Activated CD4-positive, alpha-beta T cell treated with anti-CD3 and anti-CD28 coated beads, Interleukin-2, amount 50 U/mL, for 1 hour (primary cell): ENCODE measurements around the gene PPP2CA.
A peak's percentile ranks its signal among the peaks of the same experiment; 100 is the strongest.
"Not testable (repeated sequence)": the region's sequence is repeated elsewhere in the genome, so short reads cannot be mapped to it uniquely, and the experiment has no call there.

Experiments used
- DNase-seq: peaks from one replicate; pipeline ENCODE4 v3.0.0-alpha.2; 2020

PPP2CA gene

DNA sequence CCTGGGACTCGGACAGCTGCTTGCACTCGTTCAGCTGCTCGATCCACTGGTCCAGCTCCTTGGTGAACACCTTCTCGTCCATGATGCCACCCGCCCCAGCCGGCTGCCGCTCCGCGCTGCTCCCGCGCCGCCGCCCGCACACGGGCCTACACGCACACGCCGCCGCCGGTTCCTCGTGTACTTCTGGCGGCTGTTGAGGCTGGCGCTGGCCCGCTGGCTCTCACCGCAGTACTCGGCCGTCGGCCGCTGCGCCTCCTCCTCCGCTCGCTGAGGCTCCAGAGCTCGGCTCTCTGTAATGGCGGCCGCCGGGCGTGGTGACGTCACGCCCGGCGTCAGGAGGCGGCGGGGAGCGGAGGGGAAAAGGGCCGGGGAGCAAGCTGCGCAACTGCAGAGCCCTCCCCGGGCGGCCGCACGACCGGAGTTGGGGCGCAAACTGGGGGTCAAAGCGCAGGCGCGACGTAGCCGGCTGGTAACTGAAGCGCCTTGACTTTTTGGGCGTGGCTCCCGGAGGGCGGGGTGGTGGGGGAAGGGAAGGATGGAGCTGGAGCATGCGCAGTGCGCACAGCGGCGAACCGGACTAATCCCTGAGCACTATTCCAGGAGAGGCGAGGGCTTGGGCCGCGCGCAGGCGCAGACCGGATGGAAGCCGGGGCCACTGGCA, at the start of gene PPP2CA:
PPP2CA (minus strand) TSS at position 294 of the 661 bp plus-strand sequence; CDS start at position 82, 212 bp downstream.
- peak; percentile 99 for DNase-seq

DNA sequence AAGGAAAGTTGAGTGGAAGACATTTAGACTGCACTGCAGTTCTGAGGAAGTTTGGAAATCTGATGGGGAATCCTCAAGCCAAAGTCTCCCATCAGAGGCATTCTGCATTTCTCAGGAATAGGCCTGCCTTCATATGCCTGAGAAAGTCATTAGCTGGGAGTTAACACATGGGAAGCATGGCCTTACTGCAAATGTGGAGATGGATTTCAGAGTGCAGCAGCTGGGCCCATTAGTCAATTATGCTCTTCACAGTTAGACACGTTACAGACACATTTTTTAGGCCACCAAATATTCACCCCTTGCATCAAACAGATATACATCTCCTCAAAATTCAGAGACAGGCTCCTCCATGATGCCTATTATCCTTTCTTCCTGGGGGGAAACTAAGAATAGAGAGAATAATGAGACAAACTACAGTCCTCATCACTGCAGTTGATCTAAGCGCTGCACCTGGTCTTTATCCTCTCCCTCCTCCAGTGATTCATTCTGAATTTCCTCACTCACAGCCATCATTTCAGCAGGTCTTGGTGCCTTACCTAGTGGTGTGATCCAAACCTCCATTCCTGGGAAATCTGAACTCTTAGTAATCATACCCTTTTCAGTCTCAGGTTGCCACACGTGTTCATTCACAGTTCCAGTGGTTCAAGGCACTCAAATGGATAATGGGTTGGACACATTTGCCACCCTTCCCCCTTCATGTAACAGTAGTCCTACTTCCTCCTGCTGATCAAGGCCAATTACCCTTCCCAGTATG, 47.9 kb upstream of the PPP2CA start:
- no peak for DNase-seq

DNA sequence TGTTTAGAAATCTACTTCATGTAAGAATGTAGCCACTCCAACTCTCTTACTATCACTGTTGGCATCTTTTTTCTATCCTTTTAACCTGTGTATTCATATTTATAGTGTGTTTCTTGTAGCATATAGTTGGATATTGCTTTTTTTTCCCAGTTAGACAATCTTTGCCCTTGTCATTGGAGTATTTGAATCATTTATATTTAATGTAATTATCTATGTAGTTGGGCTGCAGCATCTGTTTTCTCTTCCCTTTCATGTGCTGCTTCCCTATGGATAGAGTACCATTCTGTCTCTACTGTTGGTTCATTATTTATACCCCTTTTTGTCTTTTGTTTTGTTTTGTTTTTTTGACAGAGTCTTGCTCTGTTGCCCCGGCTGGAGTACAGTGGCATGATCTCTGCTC, 45.2 kb upstream of the PPP2CA start:
- DNase-seq = no peak

GRCh38 chr5:134268919-134269318, 43.0 kb upstream of the PPP2CA start:
- no peak for DNase-seq

DNA sequence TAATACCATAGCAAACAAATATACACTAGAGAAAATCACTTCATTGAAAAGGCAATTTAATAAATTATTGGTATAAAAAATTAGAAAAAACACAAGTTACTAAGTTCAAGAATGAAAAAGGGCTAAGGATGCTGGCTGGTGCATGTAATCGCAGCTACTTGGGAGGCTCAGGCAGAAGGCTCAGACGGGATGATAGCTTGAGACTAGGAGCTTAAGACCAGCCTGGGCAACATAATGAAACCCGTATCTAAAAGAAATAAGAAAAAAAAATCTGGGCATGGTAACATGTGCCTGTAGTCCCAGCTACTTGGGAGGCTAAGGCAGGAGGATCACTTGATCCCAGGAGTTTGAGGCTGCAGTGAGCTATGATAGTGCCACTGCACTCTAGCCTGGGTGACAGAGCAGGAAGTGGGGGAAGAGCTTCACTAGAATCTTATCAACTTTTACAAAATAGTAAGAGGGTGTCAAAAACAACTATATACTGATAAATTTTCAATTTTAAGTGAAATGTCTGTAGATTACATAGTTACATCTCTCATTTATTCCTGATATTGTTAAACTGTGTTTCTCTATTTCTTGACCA, 42.2 kb upstream of the PPP2CA start:
- no peak for DNase-seq

DNA sequence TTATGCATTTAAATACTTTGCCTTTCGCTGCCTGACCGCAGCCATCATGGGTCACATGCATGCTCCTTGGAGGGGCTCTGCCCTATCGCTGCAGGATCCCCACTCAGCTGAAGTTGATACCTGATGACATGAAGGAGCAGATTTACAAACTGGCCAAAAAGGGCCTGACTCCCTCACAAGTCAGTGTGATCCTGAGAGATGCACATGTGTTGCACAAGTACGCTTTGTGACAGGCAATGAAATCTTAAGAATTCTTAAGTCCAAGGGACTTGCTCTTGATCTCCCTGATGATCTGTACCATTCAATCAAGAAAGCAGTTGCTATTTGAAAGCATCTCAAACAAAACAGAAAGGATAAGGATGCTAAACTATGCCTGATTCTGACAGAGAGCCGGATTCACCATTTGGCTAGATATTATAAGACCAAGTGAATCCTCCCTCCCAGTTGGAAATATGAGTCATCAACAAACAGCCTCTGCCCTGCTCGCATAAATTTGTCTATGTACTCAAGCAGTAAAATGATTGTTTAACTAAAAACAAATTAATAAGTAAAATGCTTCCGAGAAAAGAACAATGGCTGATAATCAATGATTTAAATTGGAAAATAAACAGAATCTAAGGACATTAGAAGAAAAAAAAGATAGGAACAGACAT, 41.6 kb upstream of the PPP2CA start:
- no peak for DNase-seq

GRCh38 chr5:134263801-134264200, 37.9 kb upstream of the PPP2CA start:
- no peak for DNase-seq

GRCh38 chr5:134262629-134263028, 36.8 kb upstream of the PPP2CA start:
- not testable (repeated sequence) for DNase-seq

DNA sequence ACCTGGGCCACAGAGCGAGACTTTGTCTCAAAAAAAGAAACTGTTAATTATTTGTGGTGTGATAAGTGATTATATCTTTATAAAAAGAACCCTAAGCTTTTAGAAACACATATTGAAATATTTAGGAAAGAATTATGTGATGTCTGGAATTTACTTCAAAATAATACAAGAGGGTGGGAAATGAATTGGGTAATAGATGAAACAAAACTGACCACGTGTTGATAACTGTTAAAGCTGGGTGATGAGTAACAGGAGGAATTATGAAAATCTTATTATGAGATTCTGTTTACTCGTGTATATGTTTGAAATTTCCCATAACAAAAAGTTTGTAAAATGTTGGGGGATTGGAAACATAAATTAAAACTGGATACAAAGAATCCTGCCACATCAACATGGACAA, 33.0 kb upstream of the PPP2CA start:
- no peak for DNase-seq

DNA sequence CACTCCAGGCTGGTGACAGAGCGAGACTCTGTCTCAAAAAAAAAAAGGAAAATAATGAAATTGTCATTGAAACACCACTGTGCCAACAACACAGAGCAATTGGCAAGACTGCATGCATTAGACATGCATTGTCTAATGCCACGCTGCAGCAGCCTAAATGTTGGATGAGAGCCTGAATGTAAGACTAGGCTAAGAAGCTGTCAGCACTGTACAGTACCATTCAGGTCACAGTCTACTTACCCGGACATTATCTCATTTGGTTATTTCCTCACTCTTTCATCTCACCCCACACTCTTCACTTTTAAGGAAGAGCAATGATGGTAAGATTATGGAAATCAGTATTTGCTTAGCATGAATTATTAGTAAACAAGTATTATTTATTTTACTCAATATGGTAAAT, 31.3 kb upstream of the PPP2CA start:
- DNase-seq = no peak

DNA sequence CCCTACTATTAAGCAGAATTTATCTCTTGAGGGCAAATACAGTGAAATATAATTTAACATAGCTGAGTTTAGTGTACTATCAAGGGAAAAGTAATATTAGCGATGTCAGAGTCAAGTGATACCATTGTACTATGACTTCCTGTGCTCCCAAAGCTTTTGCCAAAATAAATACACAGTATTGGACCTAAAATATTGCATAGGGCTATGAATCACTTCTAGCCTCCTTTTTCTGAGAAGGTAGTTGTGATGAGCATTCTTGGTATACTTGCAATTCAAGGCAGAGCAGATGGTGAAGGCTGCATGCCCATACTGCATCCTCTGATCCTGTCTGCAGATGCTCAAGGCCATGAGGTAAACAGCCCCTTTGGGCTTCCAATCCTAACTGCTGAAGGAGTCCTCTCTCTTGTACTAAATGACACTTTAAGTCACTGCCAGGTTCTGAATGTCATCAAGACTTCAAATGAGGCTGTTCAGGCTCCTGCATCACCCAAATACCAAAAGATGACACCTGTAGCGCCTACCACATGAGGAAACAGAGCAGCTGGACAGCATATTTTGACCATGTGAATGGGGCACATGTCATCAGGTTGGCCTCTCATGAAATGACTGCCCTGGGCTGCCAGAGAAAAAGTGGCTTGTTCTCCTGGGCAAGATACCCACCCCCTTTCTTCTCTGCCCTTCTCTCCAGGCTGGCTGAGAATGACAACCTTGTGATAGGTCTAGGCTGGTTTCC, 29.7 kb upstream of the PPP2CA start:
- DNase-seq = no peak

- DNase-seq = not testable (repeated sequence)
Observed at GRCh38 chr5:134253368-134254153, 27.7 kb upstream of the PPP2CA start.

DNA sequence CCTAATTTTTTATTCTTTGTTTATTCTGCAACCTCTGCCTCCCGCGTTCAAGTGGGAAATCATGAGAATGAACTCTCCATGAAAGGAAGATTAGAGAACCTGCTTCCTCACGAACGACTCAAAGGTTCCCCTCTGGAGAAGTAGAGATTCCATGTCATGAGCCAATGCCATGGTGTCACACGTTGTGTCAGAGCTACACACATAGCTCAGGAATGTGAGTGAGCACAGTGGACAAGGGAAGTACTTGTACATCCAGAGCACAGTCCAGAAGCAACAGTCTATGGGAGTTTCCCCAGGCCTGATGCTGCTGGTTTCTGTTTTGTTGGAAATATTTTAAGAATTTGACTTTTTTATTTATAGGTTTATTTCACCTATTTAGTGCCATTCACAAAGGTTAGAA, 26.8 kb upstream of the PPP2CA start:
- no peak for DNase-seq

- no peak for DNase-seq
Observed at GRCh38 chr5:134250949-134251348, 25.1 kb upstream of the PPP2CA start.

GRCh38 chr5:134249469-134250379, 23.9 kb upstream of the PPP2CA start:
- no peak for DNase-seq

DNA sequence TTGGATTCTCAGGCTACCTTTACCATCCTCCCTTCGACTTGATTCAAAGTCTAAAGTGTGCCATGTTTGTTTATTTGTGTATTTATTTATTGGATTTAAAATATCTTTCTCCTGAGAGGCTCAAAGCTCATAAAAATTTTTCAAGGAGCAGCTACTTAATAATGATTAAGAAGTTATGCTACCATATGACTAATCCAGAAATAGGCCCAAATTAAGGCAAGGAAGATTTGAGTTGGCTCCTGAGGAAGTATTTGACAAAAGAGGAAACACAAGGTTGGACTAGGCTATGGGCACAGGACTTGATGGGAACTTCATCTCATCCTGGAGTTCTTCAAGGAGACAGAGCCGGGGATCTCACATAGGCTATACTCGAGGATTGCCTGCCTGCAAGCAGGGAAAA, 22.4 kb upstream of the PPP2CA start:
- DNase-seq = no peak

- no peak for DNase-seq
Observed at GRCh38 chr5:134247428-134248224, 21.8 kb upstream of the PPP2CA start.

- DNase-seq = no peak
Observed at GRCh38 chr5:134246771-134247427, 21.0 kb upstream of the PPP2CA start.

DNA sequence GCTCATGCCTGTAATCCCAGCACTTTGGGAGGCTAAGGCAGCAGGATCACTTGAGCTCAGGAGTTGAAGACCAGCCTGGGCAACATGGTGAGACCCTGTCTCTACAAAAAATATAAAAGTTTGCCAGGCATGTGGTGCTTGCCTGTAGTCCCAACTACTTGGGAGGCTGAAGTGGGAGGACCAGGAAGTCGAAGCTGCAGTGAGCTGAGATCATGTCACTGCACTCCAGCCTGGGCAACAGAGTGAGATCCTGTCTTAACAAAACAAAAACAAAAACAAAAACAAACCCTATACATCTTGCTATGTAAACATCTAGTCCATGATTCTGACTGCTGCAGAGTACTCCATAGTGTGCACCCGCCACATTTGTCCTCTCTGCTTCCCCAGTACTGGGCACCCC, 19.8 kb upstream of the PPP2CA start:
- no peak for DNase-seq
